ENCODE measurements around the gene PPP1R13L.
"Not testable (repeated sequence)": the region's sequence is repeated elsewhere in the genome, so short reads cannot be mapped to it uniquely, and the experiment has no call there.

Gene PPP1R13L

GRCh38 chr19:45437328-45437727 lies 32.5 kb upstream of the PPP1R13L start:
- DNase-seq (ENCODE audit: low read depth in 1 of 2, low spot score in 1 of 2), result no peak

DNA sequence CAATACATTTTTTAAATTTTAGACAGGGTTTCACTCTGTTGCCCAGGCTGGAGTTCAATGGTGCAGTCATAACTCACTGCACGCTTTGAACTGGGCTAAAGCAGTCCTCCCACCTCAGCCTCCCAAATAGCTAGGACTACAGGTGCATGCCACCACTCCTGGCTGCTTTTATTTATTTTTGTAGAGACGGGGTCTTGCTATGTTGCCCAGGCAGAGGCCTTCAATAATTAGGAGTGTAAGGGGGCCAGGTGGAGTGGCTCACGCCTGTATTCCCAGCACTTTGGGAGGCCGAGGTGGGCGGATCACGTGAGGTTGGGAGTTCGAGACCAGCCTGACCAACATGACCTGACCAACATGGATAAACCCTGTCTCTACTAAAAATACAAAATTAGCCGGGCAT lies 27.7 kb upstream of the PPP1R13L start:
- not testable (repeated sequence) for DNase-seq (ENCODE audit: low read depth in 1 of 2, low spot score in 1 of 2)

DNA sequence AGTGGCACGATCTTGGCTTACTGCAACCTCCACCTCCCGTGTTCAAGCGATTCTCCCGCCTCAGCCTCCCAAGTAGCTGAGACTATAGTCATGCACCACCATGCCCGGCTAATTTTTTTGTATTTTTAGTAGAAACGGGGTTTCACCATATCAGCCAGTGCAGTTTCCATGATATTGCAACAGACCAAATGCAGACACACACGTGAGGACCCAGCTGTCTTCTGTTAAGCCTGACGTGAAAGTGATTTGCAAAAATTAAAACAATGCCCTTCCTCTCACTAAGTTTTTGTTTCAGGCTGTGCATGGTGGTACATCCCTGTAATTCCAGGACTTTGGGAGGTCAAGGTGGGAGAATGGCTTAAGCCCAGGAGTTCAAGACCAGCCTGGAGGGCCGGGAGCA lies 26.1 kb upstream of the PPP1R13L start:
- not testable (repeated sequence) for DNase-seq (ENCODE audit: low read depth in 1 of 2, low spot score in 1 of 2)

DNA sequence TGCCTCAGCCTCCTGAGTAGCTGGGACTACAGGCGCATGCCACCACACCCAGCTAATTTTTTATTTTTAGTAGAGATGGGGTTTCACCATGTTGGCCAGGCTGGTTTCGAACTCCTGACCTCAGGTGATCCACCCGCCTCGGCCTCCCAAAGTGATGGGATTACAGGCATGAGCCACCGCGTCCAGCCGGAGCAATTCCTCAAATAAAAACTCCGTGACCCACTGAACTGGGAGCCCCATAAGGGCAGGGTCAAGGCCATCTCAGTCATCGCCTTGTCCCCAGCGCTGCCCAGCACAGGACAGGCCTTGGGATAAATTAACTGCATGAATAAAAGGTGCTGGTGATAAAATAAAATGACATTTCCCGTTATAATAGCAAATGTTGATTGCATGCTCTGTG lies 25.0 kb upstream of the PPP1R13L start:
- DNase-seq (ENCODE audit: low read depth in 1 of 2, low spot score in 1 of 2), result not testable (repeated sequence)

- no peak for DNase-seq (ENCODE audit: low read depth in 1 of 2, low spot score in 1 of 2)
These were observed 23.7 kb upstream of the PPP1R13L start for GRCh38 chr19:45428384-45429231.

DNA sequence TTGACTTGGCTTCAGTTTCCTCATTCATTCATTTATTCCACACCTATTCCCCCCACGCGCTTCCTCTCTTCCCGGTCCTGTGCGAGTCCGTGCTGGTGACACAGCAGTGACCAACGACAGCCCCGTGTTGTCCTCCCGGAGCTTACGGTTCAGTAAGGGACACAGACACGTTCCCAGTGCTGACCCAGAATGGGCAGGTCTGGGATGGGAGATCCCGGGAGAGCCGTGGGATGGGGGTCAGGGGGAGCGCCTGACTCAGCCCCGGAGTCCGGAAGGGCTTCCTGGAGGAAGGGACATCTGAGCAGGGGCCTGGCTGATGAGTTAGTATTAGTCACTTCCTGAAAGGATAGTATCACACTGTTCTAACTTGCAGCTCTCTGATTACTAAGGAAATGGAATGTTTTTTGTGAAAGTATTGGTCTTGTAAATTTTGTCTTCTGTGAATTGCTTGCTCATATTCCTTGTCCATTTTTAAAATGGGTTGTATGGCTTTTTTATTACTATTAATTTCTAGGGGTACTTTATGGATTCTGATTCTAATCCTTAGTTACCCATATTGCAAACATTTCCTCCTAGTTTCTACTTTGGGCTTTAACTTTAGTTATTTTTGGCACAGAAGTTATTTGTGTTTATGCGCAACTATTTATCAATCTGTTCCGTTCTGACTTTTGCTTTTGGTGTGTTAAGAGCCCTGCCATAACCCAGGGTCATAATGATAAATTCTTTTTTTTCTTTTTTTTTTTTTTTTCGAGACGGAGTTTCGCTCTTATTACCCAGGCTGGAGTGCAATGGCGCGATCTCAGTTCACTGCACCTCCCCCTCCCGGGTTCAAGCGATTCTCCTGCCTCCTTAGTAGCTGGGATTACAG lies 19.6 kb upstream of the PPP1R13L start:
- DNase-seq (ENCODE audit: low read depth in 1 of 2, low spot score in 1 of 2), result no peak

GRCh38 chr19:45423589-45424190 lies 18.8 kb upstream of the PPP1R13L start, which contains the start of gene ERCC1:
Gene ERCC1 (minus strand): TSS chr19:45423917. CDS start chr19:45423374, 543 bp downstream.
- peak; percentile 47 to 60 for DNase-seq (ENCODE audit: low read depth in 1 of 2, low spot score in 1 of 2)

DNA sequence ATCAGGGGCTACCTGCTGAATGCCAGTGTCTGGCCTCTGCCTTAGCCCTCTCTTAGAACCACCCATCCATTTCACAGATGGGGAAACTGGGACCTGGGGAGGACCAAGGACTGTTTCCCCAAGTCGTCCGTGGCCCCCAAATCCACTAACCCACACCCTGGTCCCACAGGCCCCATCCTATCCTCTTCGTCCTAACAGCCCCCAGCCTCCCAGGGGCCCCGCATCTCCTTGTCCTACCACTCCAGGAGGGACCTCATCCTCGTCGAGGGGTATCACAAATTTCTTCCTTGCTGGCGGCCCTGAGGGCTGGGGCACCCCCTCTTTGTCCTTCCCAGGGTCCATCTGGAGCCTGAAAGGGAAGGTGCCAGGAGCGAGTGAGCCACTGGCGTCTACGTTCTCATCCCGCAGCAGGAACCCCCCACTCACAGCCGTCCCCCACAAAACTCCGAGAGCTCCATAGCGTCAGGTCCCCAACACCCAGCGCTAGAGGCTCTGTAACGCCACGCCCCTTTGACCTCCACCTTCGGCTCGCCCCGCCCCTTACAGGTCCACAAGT lies 18.2 kb upstream of the PPP1R13L start:
- peak in 1 of 2 donors; percentile 69 for DNase-seq (ENCODE audit: low read depth in 1 of 2, low spot score in 1 of 2)

DNA sequence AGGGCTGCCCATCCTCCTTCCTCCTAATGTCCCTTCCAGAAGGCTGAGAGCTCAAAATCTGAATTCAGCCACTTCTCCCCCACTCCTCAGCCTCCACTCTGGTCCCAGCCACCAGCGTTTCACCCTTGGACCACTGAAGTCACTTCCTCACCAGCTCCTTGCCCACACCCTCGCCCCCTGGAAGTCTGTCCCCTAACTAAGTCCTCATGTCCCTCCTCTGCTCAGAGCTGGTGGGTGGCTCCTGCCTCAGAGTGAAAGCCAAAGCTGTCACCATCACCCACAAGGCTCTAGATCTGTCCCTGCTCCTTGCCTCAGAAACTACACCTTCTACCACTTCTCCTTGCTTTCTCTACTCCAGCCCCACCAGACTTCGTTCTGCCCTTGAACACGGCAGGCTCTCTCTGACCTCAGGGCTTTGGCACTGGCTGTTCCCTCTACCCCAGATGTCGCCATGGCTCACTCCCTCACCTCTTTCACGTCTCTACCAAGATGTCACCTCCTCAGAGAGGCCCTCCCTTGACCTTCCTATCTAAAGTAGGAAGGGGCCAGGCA lies 17.2 kb upstream of the PPP1R13L start:
- DNase-seq (ENCODE audit: low read depth in 1 of 2, low spot score in 1 of 2), result no peak

- no peak for DNase-seq (ENCODE audit: low read depth in 1 of 2, low spot score in 1 of 2)
These were observed 16.0 kb upstream of the PPP1R13L start for GRCh38 chr19:45420871-45421270.

DNA sequence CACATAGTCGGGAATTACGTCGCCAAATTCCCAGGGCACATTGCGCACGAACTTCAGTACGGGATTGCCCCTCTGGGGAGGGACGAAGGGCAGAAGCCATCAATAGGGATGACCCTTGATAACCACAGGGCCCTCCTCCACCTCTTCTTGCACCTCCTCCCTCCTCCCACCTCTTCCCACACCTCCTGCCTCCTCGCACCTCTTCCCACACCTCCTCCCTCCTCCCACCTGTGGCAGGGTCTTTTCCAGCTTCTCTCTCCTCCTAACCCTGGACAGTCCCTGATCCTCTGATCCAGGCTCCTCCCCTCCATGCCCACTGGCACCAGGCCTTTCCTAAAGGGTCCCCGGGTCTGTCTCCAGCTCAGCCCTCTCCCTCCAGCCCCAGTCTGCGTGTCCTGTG lies 15.5 kb upstream of the PPP1R13L start:
- no peak for DNase-seq (ENCODE audit: low read depth in 1 of 2, low spot score in 1 of 2)

DNA sequence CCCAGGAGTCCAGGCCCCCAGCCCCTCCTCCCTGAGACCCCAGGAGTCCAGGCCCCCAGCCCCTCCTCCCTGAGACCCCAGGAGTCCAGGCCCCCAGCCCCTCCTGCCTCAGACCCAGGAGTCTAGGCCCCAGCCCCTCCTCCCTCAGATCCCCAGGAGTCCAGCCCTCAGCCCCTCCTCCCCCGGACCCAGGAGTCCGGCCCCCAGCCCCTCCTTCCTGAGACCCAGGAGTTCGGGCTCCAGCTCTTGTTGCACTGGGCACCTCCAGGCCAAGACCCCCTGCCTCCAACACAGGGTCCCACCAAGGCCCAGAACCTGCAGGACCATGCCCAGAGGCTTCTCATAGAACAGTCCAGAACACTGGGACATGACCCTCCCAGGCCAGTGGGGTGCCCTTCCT lies 15.0 kb upstream of the PPP1R13L start:
- no peak for DNase-seq (ENCODE audit: low read depth in 1 of 2, low spot score in 1 of 2)

GRCh38 chr19:45419396-45419795 lies 14.5 kb upstream of the PPP1R13L start:
- DNase-seq (ENCODE audit: low read depth in 1 of 2, low spot score in 1 of 2), result no peak

DNA sequence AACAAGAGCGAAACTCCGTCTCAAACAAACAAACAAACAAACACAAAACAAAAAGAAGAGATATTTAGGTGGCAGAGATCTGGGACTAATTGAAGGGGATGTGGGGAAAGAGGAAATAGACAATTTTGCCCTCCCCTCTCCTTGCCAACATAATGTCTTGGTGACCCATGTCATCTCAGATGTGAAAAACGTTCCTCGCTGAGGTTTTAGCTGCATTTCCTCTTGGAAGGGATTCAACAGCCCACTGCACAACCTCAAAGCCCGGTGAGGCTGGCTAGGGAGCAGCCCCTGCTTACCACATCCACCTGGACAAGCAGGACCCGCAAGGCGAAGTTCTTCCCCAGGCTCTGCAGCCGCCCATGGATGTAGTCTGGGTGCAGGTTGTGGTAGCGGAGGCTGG lies 13.9 kb upstream of the PPP1R13L start:
- DNase-seq (ENCODE audit: low read depth in 1 of 2, low spot score in 1 of 2), result no peak

GRCh38 chr19:45417151-45417550 lies 12.3 kb upstream of the PPP1R13L start:
- DNase-seq (ENCODE audit: low read depth in 1 of 2, low spot score in 1 of 2), result no peak

DNA sequence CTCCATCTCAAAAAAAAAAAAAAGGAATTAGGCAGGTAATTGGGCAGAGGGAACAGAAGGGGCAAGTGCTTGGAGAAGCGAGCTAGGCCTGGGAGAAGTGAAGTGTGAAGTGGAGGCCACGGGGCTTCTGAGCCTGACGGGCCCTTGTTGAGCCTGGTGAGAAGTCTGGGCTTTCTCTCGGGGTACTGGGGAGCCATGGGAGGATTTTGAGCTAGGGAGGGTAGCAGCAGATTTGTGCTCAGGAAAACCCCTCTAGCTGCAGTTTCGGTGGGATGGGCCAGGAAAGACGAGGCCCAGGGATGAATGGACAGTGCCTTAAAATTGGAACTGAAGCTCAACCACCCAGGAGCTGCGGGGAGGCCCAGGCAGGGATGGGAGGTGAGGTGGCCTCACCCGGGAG lies 9.6 kb upstream of the PPP1R13L start:
- DNase-seq (ENCODE audit: low read depth in 1 of 2, low spot score in 1 of 2), result no peak

GRCh38 chr19:45413497-45413896 lies 8.6 kb upstream of the PPP1R13L start:
- DNase-seq (ENCODE audit: low read depth in 1 of 2, low spot score in 1 of 2), result no peak

GRCh38 chr19:45410330-45410729 lies 5.5 kb upstream of the PPP1R13L start:
- DNase-seq (ENCODE audit: low read depth in 1 of 2, low spot score in 1 of 2), result not testable (repeated sequence)

- no peak for DNase-seq (ENCODE audit: low read depth in 1 of 2, low spot score in 1 of 2)
These were observed 4.7 kb upstream of the PPP1R13L start for GRCh38 chr19:45409557-45409920.

DNA sequence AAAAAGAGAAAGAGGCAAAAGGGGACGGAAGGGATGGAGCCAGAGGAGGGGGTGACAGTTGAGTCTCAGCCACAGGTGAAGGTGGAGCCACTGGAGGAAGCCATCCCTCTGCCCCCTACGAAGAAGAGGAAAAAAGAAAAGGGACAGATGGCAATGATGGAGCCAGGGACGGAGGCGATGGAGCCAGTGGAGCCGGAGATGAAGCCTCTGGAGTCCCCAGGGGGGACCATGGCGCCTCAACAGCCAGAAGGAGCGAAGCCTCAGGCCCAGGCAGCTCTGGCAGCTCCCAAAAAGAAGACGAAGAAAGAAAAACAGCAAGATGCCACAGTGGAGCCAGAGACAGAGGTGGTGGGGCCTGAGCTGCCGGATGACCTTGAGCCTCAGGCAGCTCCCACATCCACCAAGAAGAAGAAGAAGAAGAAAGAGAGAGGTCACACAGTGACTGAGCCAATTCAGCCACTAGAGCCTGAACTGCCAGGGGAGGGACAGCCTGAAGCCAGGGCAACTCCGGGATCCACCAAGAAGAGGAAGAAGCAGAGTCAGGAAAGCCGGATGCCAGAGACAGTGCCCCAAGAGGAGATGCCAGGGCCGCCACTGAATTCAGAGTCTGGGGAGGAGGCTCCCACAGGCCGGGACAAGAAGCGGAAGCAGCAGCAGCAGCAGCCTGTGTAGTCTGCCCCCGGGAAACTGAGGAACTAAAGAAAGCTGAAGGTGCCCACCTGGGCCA lies 4.1 kb upstream of the PPP1R13L start:
- DNase-seq (ENCODE audit: low read depth in 1 of 2, low spot score in 1 of 2), result no peak
